GM18867 (cell line): ENCODE results near the gene ARL6IP6.
A peak's percentile ranks its signal among the peaks of the same experiment; 100 is the strongest.
"Not testable (repeated sequence)": the region's sequence is repeated elsewhere in the genome, so short reads cannot be mapped to it uniquely, and the experiment has no call there.

Source experiments
- ATAC-seq: cut with Tn5 transposase; IDR thresholded peaks from one replicate; pipeline ENCODE4 v1.9.1; 2021; ENCODE audit warnings: mild to moderate bottlenecking, moderate library complexity; ENCODE audit not compliant: unreplicated experiment

The ARL6IP6 gene

DNA sequence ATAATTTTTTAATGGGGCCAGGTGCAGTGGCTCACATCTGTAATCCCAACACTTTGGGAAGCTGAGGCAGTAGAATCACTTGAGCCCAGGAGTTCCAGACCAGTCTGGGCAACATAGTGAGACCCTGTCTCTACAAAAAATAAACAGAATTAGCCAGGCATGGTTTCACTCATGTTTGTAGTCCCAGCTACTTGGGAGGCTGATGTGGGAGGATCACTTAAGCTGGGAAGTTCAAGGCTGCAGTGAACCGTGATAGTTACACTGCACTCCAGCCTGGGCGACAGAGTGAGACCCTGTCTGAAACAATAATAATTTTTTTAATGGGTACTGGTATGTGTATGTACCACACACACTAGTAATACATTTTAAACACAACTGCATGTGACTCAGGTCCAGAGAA, 2.4 kb downstream of the ARL6IP6 start:
- no peak for ATAC-seq

GRCh38 chr2:152722639-152723038, 4.2 kb downstream of the ARL6IP6 start:
- ATAC-seq: not testable (repeated sequence)

GRCh38 chr2:152723918-152724317, 5.5 kb downstream of the ARL6IP6 start:
- no peak for ATAC-seq

- peak; percentile 48 for ATAC-seq
These were observed 11.4 kb downstream of the ARL6IP6 start for GRCh38 chr2:152729844-152730243.

DNA sequence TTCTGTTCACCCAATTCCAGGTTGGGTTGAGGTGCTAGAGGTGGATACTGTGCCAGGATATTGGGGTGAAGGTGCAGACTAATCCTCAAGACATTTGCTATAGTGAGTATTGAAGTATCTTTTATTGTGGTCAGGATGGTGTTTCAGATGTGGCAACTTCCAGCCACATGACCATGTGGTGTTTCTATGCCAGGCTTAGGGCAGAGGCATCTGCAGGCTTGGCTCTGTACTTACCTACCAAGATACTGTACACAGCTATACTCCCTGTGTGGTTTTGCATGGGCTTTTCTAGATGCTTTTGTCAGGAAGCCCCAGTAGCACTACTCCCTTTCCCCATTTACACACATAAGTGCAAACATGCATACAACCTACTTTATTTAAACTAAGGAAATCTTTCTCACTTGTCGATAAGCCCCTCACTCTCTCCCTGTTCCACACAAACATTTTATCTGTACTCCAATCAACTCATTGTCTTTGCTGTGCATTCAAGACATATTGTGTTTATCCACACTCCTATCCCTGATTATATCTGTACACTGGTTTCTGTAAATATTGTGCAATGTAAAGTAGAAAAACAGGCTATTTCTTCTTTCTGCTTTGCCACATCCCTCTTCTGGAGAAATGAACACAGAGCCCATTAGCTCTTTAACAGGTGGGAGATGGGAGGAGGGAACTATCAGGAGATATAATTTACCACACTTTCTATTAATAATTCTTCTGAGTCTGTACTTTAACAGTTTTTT, 12.3 kb downstream of the ARL6IP6 start:
- peak; percentile 78 for ATAC-seq

DNA sequence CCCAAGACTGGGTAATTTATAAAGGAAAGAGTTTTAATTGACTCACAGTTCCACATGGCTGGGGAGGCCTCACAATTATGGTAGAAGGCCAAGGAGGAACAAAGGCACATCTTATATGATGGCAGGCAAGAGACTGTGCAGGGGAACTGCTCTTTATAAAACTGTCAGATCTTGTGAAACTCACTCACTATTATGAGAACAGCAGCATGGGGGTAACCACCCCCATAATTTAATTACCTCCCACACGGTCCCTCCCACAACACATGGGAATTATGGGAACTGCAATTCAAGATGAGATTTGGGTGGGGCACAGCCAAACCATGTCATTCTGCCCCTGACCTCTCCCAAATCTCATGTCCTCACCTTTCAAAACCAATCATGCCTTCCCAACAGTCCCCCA, 19.1 kb downstream of the ARL6IP6 start:
- ATAC-seq: not testable (repeated sequence)

DNA sequence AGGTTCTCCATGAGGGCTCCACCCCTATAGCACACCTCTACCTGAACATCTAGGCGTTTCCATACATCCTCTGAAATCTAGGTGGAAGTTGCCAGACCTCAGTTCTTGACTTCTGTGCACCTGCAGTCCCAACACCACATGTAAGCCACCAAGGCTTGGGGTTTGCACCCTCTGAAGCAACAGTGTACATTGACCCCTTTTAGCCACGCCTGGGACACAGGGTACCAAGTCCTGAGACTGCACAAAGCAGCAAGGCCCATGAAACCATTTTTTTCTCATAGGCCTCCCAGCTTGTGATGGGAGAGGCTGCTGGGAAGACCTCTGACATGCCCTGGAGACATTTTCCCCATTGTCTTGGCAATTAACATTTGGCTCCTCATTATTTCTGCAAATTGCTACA, 20.0 kb downstream of the ARL6IP6 start:
- no peak for ATAC-seq

DNA sequence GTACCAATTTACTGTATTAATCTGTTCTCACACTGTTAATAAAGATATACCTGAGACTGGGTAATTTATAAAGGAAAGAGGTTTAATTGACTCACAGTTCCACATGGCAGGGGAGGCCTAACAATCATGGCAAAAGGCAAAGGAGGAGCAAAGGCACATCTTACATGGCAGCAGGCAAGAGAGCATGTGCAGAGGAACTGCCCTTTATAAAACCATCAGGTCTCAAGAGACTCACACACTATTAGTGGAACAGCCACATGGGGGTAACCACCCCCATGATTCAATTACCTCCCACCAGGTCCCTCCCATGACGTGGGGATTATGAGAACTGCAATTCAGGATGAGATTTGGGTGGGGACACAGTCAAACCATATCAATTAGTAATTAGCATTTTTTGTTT, 21.3 kb downstream of the ARL6IP6 start:
- ATAC-seq: not testable (repeated sequence)

GRCh38 chr2:152740743-152741328, 22.4 kb downstream of the ARL6IP6 start:
- peak; percentile 89 for ATAC-seq

GRCh38 chr2:152743002-152743401, 24.6 kb downstream of the ARL6IP6 start:
- peak; percentile 75 for ATAC-seq

DNA sequence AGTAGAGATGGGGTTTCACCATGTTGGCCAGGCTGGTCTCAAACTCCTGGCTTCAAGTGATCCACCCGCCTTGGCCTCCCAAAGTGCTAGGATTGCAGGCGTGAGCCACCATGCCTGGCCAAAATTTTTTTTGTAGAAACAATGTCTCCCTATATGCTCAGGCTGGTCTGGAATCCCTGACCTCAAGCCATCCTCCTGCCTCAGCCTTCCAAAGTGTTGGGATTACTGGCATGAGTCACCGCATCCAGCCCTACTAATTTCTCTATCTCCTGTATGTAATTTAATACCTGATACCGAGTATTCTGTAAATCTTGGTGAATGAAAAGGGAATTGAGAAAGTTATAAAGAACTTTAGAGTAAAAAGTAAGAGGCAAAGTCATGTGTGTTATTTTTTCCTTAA, 29.3 kb downstream of the ARL6IP6 start:
- ATAC-seq: not testable (repeated sequence)

GRCh38 chr2:152755029-152755428, 36.6 kb downstream of the ARL6IP6 start:
- ATAC-seq: peak; percentile 62

GRCh38 chr2:152759290-152760072, 41.1 kb downstream of the ARL6IP6 start:
- no peak for ATAC-seq

DNA sequence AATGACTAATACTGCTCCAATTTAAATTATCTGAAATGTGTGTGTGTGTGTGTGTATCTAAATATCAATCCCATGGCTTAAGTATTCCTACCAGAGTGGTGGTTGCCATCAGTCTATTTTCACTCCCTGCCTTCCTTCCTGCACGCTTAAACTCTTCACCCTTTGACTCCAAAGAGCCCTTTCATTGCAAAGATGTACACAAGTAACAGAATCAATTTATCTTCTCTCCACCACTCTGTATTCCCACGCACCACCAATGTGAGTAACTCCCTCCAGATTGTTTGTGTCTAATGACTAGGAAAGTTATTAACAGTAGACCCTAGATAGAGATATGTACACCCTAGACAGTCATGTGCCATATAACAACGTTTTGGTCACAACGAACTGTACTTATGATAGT, 42.8 kb downstream of the ARL6IP6 start:
- ATAC-seq: no peak

- ATAC-seq: no peak
These were observed 43.8 kb downstream of the ARL6IP6 start for GRCh38 chr2:152762202-152762601.

- ATAC-seq: not testable (repeated sequence)
These were observed 44.8 kb downstream of the ARL6IP6 start for GRCh38 chr2:152763208-152763607.

DNA sequence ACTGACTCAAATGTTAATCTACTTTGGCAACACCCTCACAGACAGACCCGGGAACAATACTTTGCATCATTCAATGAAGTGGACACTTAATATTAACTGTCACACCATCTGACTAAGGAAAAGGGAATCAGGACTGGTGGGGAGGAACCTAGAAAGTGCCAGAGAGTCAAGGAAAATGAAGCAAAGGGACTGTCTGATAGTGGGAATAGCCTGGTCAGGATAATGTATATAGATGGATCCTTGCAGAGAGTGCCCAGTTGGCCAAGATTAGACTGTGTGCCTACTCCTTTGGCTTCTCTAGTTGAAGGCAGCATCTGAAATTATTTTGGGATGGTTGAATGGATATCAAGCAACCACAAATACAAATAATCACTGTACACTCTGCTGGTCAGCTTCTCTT, 45.2 kb downstream of the ARL6IP6 start:
- no peak for ATAC-seq

- no peak for ATAC-seq
These were observed 48.5 kb downstream of the ARL6IP6 start for GRCh38 chr2:152766928-152767327.

GRCh38 chr2:152781175-152781574, 62.8 kb downstream of the ARL6IP6 start:
- no peak for ATAC-seq

DNA sequence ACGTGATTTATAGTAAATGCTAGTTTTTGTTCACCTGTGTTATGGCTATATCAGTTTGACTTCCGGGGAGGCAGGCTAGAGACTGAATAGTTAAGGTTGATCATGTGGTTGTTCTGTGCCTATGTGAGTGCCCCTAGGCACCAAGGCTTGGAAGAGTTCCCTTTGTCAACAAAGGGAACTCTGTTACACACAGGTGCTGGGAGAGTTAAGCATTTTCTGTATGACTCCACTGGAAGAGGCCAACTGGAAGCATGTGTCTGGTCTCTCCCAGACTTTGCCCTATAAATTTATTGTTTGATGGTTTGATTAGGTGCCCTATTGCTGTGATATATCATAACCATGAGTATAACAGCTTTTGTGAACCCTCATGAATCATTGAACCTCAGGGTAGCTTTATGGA, 63.8 kb downstream of the ARL6IP6 start:
- ATAC-seq: no peak

GRCh38 chr2:152790883-152791282, 72.5 kb downstream of the ARL6IP6 start:
- no peak for ATAC-seq

GRCh38 chr2:152791979-152792378, 73.6 kb downstream of the ARL6IP6 start:
- no peak for ATAC-seq
